ENCODE measurements around the gene KLHL10.

DNA sequence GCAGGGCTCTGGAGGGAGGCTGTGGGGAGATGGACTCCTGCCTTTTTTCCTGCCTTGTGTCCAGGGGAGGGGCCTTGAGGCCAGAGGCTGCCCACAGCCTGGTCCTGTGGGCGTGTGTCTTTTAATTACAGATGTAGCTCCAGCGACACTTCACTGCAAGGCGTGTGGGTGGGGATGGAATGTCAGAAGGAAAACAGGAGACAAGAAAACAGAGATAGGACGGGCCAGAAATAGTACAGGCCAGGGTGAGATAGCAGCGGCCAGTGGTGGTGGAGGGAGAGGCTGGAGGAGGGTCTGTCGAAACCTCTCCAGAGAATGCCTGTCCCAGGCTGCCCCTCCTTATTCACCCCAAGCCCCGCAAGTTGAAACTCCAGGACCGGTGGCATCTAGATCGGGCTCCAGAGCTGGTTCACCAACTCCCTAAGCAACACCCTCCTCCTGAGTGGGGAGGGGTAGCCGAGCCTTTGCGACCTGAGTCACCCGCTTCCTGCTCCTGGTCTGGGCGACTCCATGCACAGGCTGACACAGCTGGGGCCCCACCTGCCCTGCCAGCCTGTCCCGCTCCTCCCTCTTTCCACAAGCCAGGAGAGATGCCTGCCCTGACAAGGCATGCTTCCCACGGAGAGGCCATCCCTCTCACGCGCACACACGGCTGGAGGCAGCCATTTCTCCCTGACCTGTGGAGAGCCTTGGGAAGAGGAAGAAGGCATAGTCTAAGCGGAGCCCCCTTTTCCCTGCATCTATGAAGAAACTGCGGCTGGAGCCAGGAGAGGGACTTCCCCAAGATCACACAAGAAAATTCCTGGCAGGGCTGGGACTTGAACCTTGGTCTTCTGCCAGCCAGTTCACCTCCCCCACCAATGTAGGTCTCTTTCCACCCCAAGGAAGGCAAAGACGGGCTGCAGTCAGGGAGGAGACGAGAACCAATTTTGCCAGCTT is 44.5 kb upstream of the KLHL10 start:
- TF ChIP-seq CBX3 (IDR thresholded peaks at IDR 0.05; ENCODE audit: borderline replicate concordance in 1 of 2, low read length in 2 of 2) (no peak), ETV1 (tag; conservative IDR thresholded peaks at IDR 0.05; ENCODE audit: low read depth) (peak; percentile 53), KAT7 (CRISPR knock-in tag; IDR thresholded peaks at IDR 0.05; ENCODE audit: borderline replicate concordance) (no peak), POLR2AphosphoS5 (IDR thresholded peaks at IDR 0.05; ENCODE audit: control insufficient read depth, insufficient read depth, low read depth, low read length) (no peak; the same call in 1 of the 2 replicates), DIDO1 (tag; IDR thresholded peaks at IDR 0.05; ENCODE audit: low read depth) (no peak)
- TF ChIP-seq, protein P1, sequence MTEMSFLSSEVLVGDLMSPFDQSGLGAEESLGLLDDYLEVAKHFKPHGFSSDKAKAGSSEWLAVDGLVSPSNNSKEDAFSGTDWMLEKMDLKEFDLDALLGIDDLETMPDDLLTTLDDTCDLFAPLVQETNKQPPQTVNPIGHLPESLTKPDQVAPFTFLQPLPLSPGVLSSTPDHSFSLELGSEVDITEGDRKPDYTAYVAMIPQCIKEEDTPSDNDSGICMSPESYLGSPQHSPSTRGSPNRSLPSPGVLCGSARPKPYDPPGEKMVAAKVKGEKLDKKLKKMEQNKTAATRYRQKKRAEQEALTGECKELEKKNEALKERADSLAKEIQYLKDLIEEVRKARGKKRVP (CRISPR knock-in tag; IDR thresholded peaks at IDR 0.05): no peak
- TF ChIP-seq, protein P2, sequence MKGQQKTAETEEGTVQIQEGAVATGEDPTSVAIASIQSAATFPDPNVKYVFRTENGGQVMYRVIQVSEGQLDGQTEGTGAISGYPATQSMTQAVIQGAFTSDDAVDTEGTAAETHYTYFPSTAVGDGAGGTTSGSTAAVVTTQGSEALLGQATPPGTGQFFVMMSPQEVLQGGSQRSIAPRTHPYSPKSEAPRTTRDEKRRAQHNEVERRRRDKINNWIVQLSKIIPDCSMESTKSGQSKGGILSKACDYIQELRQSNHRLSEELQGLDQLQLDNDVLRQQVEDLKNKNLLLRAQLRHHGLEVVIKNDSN (CRISPR knock-in tag; IDR thresholded peaks at IDR 0.05): no peak

Data from K562 (cell line).